HCT116 (cell line): ENCODE results near the gene ALK. TPM values are rescaled to one million over a fixed set of nuclear protein-coding genes. Genes with fewer than 3 reads are reported as not detected.

Experiments
- ATAC-seq: fragments of 200-7000 bp; cut with Tn5 transposase; 2 replicates; pipeline ENCODE4 v1.9.1; 2020; ENCODE audit warnings: mild to moderate bottlenecking, moderate library complexity
- BruUV-seq: library from RNA; stranded (reverse); fragments of 400-500 nt; replicated peaks from 2 replicates; lab custom pipeline; 2021; lab: Mats Ljungman, UMichigan
- CTCF ChIA-PET: fragments of 300-600 bp; sonication (Branson Sonifier 250); formaldehyde crosslinking; loops from one replicate; lab custom pipeline; 2021; ENCODE audit warnings: antibody characterized with exemption; lab: Charles Lee
- POLR2A ChIA-PET: fragments of 300-600, 350-600 bp; sonication (Branson Sonifier 250); formaldehyde crosslinking; loops from one replicate; lab custom pipeline; 2021; ENCODE audit warnings: antibody characterized with exemption; lab: Charles Lee
- RAD21 ChIA-PET, 2 experiments: fragments of 300-600 bp; sonication (Branson Sonifier 250); formaldehyde crosslinking; loops; one replicate each; lab custom pipeline; 2023; ENCODE audit warnings: low total read pairs in 2 of 2; ENCODE audit not compliant: uncharacterized antibody in 2 of 2, unreplicated experiment in 2 of 2, low non-redundant PET in 1 of 2; lab: Charles Lee
- DNase-seq: peaks from one replicate; pipeline ENCODE4 v3.0.0-alpha.2; 2010; ENCODE audit warnings: low read depth, low spot score
- H2AFZ ChIP-seq: fragments of 200-600 bp; shearing (Covaris generic), sonication (generic); 2 replicates; pipeline ENCODE4 v1.6.1; 2017; ENCODE audit warnings: low read depth, mixed run types, mixed read lengths, antibody characterized with exemption, low read length; ENCODE audit not compliant: poor library complexity, severe bottlenecking
- H3K27ac ChIP-seq: 2 replicates; pipeline ENCODE4 v1.5.1; 2012; ENCODE audit warnings: low read depth, low read length
- H3K27me3 ChIP-seq: fragments of 200-600 bp; sonication (generic); 2 replicates; pipeline ENCODE4 v1.6.1; 2016; ENCODE audit warnings: mixed run types, low read length, mixed read lengths; ENCODE audit not compliant: insufficient read depth
- H3K36me3 ChIP-seq, 2 experiments: fragments of 200-500 bp in 1 of 2; fragments of 200-600 bp in 1 of 2; sonication (Bioruptor generic) in 1 of 2; sonication (generic) in 1 of 2; 2 replicates each; pipeline versions ENCODE4 v1.5.1 to v1.6.1; 2014 to 2016; ENCODE audit warnings: low read length in 2 of 2, inconsistent platforms in 1 of 2, mixed read lengths in 1 of 2, mixed run types in 1 of 2; ENCODE audit not compliant: insufficient read depth in 2 of 2, control insufficient read depth in 1 of 2
- H3K4me1 ChIP-seq, 2 experiments: fragments of 200-600 bp in 1 of 2; sonication (generic) in 1 of 2; 2 replicates each; pipeline versions ENCODE4 v1.5.1 to v1.6.1; 2012 to 2017; ENCODE audit warnings: low read length in 2 of 2, inconsistent platforms in 1 of 2, mild to moderate bottlenecking in 1 of 2, mixed read lengths in 1 of 2, mixed run types in 1 of 2, moderate library complexity in 1 of 2; ENCODE audit not compliant: insufficient read depth in 2 of 2, control insufficient read depth in 1 of 2
- H3K4me2 ChIP-seq: fragments of 200-600 bp; sonication (generic); 2 replicates; pipeline ENCODE4 v1.6.1; 2017; ENCODE audit warnings: mixed run types, low read length, mixed read lengths
- H3K4me3 ChIP-seq, 2 experiments: fragments of 200-600 bp in 1 of 2; sonication (generic) in 1 of 2; replicated peaks in 1 of 2; 2 replicates each; pipeline ENCODE4 v1.5.1; 2011 to 2016; ENCODE audit warnings: low read length in 2 of 2, control low read depth in 1 of 2, low read depth in 1 of 2, mild to moderate bottlenecking in 1 of 2, mixed read lengths in 1 of 2, mixed run types in 1 of 2
- H3K79me2 ChIP-seq: fragments of 200-600 bp; sonication (generic); 2 replicates; pipeline ENCODE4 v1.6.1; 2017; ENCODE audit warnings: mild to moderate bottlenecking, mixed run types, low read length, moderate library complexity, mixed read lengths; ENCODE audit not compliant: insufficient read depth
- H3K9ac ChIP-seq: fragments of 200-600 bp; sonication (generic); 2 replicates; pipeline ENCODE4 v1.6.1; 2016; ENCODE audit warnings: low read length, mixed read lengths
- H3K9me2 ChIP-seq: fragments of 200-600 bp; sonication (generic), shearing (Covaris generic); 2 replicates; pipeline ENCODE4 v1.6.1; 2017; ENCODE audit warnings: mixed run types, mild to moderate bottlenecking, moderate library complexity; ENCODE audit not compliant: insufficient read depth
- H3K9me3 ChIP-seq, 2 experiments: fragments of 200-500 bp in 1 of 2; fragments of 200-600 bp in 1 of 2; sonication (Bioruptor generic) in 1 of 2; sonication (generic) in 1 of 2; 2 replicates each; pipeline ENCODE4 v1.6.1; 2014 to 2017; ENCODE audit warnings: low read length in 2 of 2, mixed read lengths in 2 of 2, inconsistent platforms in 1 of 2, low read depth in 1 of 2, mild to moderate bottlenecking in 1 of 2, mixed run types in 1 of 2, moderate library complexity in 1 of 2; ENCODE audit not compliant: control insufficient read depth in 1 of 2, insufficient read depth in 1 of 2
- H4K20me1 ChIP-seq: fragments of 200-600 bp; sonication (generic), shearing (Covaris generic); 2 replicates; pipeline ENCODE4 v1.6.1; 2017; ENCODE audit warnings: mixed run types, mild to moderate bottlenecking, moderate library complexity; ENCODE audit not compliant: insufficient read depth
- CTCF ChIP-seq, 3 experiments: fragments of 200-600 bp in 1 of 3; sonication (generic) in 1 of 3; IDR thresholded peaks in 2 of 3; conservative IDR thresholded peaks in 1 of 3; 2 replicates each; pipeline ENCODE4 v1.5.1; 2012 to 2017; ENCODE audit warnings: low read depth in 2 of 3, low read length in 2 of 3, antibody characterized with exemption in 1 of 3, borderline replicate concordance in 1 of 3, control low read depth in 1 of 3, mild to moderate bottlenecking in 1 of 3, mixed read lengths in 1 of 3, mixed run types in 1 of 3, moderate library complexity in 1 of 3; ENCODE audit not compliant: insufficient read depth in 1 of 3
- EGR1 ChIP-seq: IDR thresholded peaks from 2 replicates; pipeline ENCODE4 v1.6.1; 2012; ENCODE audit warnings: low read depth
- EZH2 ChIP-seq: fragments of 200-600 bp; sonication (generic); IDR thresholded peaks from 2 replicates; pipeline ENCODE4 v1.6.1; 2017; ENCODE audit warnings: antibody characterized with exemption, mixed run types
- EZH2phosphoT487 ChIP-seq: fragments of 200-600 bp; IDR thresholded peaks from 2 replicates; pipeline ENCODE4 v1.6.1; 2018; ENCODE audit warnings: antibody characterized with exemption, borderline replicate concordance
- POLR2AphosphoS5 ChIP-seq: IDR thresholded peaks from 2 replicates; pipeline ENCODE4 v1.6.1; 2011; ENCODE audit warnings: mild to moderate bottlenecking, low read depth, low read length, moderate library complexity
- YY1 ChIP-seq: IDR thresholded peaks from 2 replicates; pipeline ENCODE4 v1.6.1; 2011; ENCODE audit warnings: low read length, low read depth, moderate library complexity, mild to moderate bottlenecking; ENCODE audit not compliant: insufficient replicate concordance; ENCODE audit errors: extremely low read depth
- ZBTB33 ChIP-seq: IDR thresholded peaks from 2 replicates; pipeline ENCODE4 v1.6.1; 2011; ENCODE audit warnings: mild to moderate bottlenecking, low read length, moderate library complexity; ENCODE audit not compliant: insufficient replicate concordance; ENCODE audit errors: extremely low read depth
- intact Hi-C: fragments of 100-400 bp; cut with micrococcal nuclease; formaldehyde crosslinking; loops from 2 replicates; pipeline ENCODE4 v1.10.0; 2022
- total RNA-seq: library from RNA; stranded (reverse); gene quantifications from one replicate; pipeline ENCODE4 v1.2.1, GENCODE V29; 2021; ENCODE audit not compliant: unreplicated experiment
- TF ChIP-seq, protein P1 (sequence below): IDR thresholded peaks from 2 replicates; pipeline ENCODE4 v1.6.1; 2012; ENCODE audit warnings: low read depth

ALK gene
- total RNA-seq, 1 experiment from 2014 or later, result not detected

DNA sequence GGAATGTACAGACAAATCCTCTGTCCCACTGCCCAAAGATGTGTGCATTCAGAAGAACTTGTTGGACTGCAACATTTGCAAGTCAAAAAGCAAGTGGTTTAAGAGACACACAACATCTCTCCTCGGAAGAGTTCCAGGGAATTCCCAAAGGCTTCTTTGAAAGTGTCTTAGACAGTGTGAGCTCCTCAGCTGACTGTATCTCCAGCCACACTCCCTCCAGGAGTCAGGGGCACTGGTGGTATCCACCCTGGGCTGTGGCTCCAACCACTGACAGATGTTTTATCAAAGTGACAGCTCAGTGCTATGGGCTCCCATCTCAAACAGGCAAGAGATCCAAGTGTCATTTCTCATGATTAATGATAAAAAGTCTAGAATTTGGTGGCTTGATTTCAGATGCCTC, 48.5 kb downstream of the ALK start:
- TF ChIP-seq EGR1, result no peak
- TF ChIP-seq ZBTB33, result no peak
- no peak for TF ChIP-seq POLR2AphosphoS5
- TF ChIP-seq YY1, result no peak
- no peak for TF ChIP-seq EZH2phosphoT487
- TF ChIP-seq, protein P1, sequence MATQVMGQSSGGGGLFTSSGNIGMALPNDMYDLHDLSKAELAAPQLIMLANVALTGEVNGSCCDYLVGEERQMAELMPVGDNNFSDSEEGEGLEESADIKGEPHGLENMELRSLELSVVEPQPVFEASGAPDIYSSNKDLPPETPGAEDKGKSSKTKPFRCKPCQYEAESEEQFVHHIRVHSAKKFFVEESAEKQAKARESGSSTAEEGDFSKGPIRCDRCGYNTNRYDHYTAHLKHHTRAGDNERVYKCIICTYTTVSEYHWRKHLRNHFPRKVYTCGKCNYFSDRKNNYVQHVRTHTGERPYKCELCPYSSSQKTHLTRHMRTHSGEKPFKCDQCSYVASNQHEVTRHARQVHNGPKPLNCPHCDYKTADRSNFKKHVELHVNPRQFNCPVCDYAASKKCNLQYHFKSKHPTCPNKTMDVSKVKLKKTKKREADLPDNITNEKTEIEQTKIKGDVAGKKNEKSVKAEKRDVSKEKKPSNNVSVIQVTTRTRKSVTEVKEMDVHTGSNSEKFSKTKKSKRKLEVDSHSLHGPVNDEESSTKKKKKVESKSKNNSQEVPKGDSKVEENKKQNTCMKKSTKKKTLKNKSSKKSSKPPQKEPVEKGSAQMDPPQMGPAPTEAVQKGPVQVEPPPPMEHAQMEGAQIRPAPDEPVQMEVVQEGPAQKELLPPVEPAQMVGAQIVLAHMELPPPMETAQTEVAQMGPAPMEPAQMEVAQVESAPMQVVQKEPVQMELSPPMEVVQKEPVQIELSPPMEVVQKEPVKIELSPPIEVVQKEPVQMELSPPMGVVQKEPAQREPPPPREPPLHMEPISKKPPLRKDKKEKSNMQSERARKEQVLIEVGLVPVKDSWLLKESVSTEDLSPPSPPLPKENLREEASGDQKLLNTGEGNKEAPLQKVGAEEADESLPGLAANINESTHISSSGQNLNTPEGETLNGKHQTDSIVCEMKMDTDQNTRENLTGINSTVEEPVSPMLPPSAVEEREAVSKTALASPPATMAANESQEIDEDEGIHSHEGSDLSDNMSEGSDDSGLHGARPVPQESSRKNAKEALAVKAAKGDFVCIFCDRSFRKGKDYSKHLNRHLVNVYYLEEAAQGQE, result no peak
- TF ChIP-seq EZH2, result no peak
- TF ChIP-seq CTCF (IDR thresholded peaks at IDR 0.05 in 2 of 3, conservative IDR thresholded peaks at IDR 0.05 in 1 of 3; ENCODE audit: borderline replicate concordance in 1 of 3, insufficient read depth in 1 of 3, low read depth in 2 of 3, low read length in 2 of 3), result no peak
- peaks cover 27% of the 10 kb centered on the region for H3K27me3 ChIP-seq
- no peaks in the 10 kb centered on the region for H3K9me3 ChIP-seq
- H3K27ac ChIP-seq, result no peak overlapping the region
- intact Hi-C loops, result no loop called here
- H3K79me2 ChIP-seq, result no peaks in the 10 kb centered on the region
- RAD21 ChIA-PET, result no interaction called here
- H4K20me1 ChIP-seq, result no peaks in the 10 kb centered on the region
- ATAC-seq, result no peak
- DNase-seq, result no peak
- no peak overlapping the region for H2AFZ ChIP-seq
- H3K9ac ChIP-seq, result no peak overlapping the region
- BruUV-seq, result no TSS peak
- no peaks in the 10 kb centered on the region for H3K36me3 ChIP-seq
- POLR2A ChIA-PET, result no interaction called here
- CTCF ChIA-PET, result no interaction called here
- H3K4me1 ChIP-seq, result peaks cover 0 to 5% of the 10 kb centered on the region in 2 experiments; a peak in 1 of 4 replicates
- no peak overlapping the region for H3K4me2 ChIP-seq
- H3K9me2 ChIP-seq, result no peaks in the 10 kb centered on the region
- H3K4me3 ChIP-seq, result no peak overlapping the region
